VCaP (cell line): Measurements from ENCODE around the gene ZNF778.
"Not testable (repeated sequence)": the region's sequence is repeated elsewhere in the genome, so short reads cannot be mapped to it uniquely, and the experiment has no call there.

Experiments used
- H3K27ac ChIP-seq: fragments of 450-650 bp; 2 replicates; pipeline ENCODE4 v1.5.1; 2017
- TF ChIP-seq, protein P1 (sequence below): fragments of 450-650 bp; conservative IDR thresholded peaks from 2 replicates; pipeline ENCODE4 v1.5.1; 2017; ENCODE audit warnings: mild to moderate bottlenecking, moderate library complexity

The ZNF778 gene

DNA sequence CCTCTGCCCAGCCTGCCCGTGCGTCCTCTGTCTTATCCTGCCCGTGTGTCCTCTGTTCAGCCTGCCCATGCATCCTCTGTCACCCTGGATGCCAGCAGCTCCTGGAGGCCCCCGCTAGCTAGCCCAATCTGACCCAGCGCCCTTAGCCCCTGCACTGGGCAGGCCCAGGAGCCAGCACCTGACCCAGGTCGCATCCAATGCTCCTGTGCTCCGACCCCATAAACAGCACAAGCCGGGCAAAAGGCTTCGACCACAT, 32.9 kb upstream of the ZNF778 start:
- TF ChIP-seq, protein P1, sequence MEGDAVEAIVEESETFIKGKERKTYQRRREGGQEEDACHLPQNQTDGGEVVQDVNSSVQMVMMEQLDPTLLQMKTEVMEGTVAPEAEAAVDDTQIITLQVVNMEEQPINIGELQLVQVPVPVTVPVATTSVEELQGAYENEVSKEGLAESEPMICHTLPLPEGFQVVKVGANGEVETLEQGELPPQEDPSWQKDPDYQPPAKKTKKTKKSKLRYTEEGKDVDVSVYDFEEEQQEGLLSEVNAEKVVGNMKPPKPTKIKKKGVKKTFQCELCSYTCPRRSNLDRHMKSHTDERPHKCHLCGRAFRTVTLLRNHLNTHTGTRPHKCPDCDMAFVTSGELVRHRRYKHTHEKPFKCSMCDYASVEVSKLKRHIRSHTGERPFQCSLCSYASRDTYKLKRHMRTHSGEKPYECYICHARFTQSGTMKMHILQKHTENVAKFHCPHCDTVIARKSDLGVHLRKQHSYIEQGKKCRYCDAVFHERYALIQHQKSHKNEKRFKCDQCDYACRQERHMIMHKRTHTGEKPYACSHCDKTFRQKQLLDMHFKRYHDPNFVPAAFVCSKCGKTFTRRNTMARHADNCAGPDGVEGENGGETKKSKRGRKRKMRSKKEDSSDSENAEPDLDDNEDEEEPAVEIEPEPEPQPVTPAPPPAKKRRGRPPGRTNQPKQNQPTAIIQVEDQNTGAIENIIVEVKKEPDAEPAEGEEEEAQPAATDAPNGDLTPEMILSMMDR, result no peak
- H3K27ac ChIP-seq, result no peak overlapping the region

DNA sequence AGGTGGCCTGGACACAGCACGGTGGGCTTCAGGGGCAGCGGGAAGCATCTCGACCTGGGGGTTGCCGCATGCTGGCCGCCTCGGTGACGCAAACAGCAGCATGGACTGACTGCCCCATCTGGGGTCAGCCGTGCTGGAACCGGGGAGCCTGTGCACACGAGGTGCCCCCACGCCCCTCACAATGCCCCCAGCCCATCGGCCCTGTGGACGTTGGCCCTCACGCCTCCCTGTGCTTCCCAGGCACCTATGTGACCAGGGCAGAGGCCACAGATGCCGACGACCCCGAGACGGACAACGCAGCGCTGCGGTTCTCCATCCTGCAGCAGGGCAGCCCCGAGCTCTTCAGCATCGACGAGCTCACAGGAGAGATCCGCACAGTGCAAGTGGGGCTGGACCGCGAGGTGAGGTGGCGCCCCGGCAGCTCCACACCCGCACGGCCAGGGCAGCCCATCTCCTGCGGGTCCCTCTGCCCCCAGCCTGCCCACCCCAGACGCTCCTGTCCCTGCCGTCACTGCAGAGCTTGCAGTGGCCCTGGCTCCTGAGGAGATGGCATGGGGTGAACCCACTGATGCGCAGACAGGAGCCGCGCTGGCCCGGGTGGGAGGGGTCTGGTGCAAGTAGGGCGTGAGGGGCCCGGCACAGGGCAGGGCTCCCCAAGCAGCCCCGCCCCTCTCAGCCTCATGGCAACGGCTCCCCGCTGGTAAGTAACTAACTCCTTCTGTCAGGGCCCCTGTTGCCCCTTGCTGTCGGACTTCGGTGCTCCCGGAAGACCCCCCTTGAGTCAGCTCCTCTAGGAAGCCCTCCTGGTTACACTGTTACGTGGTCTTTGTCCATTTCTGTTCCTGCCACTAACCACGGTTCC, 32.3 kb upstream of the ZNF778 start:
- no peak overlapping the region for H3K27ac ChIP-seq
- TF ChIP-seq, protein P1, result no peak

DNA sequence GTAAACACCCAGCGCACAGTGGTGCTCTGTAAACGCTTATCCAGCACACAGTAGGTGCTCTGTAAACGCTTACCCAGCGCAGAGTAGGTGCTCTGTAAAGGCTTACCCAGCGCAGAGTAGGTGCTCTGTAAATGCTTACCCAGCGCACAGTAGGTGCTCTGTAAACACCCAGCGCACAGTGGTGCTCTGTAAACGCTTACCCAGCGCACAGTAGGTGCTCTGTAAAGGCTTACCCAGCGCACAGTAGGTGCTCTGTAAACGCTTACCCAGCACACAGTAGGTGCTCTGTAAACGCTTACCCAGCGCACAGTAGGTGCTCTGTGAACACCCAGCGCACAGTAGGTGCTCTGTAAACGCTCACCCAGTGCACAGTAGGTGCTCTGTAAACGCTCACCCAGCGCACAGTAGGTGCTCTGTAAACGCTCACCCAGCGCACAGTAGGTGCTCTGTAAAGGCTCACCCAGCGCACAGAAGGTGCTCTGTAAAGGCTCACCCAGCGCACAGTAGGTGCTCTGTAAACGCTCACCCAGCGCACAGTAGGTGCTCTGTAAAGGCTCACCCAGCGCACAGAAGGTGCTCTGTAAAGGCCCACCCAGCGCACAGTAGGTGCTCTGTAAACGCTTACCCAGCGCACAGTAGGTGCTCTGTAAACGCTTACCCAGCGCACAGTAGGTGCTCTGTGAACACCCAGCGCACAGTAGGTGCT, 31.5 kb upstream of the ZNF778 start:
- not testable (repeated sequence) for H3K27ac ChIP-seq

DNA sequence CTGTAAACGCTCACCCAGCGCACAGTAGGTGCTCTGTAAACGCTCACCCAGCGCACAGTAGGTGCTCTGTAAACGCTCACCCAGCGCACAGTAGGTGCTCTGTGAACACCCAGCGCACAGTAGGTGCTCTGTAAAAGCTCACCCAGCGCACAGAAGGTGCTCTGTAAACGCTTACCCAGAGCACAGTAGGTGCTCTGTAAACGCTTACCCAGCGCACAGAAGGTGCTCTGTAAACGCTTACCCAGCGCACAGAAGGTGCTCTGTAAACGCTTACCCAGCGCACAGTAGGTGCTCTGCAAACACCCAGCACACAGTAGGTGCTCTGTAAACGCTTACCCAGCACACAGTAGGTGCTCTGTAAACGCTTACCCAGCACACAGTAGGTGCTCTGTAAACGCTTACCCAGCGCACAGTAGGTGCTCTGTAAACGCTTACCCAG, 30.9 kb upstream of the ZNF778 start:
- H3K27ac ChIP-seq, result not testable (repeated sequence)

DNA sequence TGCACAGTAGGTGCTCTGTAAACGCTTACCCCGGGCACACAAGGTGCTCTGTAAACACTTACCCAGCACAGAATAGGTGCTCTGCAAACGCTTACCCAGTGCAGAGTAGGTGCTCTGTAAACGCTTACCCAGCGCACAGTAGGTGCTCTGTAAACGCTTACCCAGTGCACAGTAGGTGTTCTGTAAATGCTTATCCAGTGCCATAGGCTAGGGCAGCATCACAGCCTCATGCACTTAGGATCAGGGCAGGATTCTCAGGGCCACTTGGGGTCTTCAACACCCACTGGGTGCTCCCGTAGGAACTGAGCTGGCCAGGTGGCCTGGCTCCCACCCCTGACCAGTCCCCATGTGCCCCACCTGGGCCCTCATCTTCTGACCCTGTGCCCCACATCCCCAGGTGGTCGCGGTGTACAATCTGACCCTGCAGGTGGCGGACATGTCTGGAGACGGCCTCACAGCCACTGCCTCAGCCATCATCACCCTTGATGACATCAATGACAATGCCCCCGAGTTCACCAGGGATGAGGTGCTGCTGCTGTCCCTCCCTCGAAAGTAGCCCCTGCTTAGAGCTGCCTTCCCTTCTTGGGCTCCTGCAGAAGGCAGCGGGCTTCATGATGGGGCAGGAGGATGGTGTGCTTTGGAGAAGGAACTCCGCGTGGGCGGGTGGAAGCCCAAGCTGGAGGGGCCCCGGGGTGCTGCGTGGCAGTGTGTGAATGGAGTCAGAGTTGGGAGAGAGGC, 30.3 kb upstream of the ZNF778 start:
- TF ChIP-seq, protein P1, result no peak

DNA sequence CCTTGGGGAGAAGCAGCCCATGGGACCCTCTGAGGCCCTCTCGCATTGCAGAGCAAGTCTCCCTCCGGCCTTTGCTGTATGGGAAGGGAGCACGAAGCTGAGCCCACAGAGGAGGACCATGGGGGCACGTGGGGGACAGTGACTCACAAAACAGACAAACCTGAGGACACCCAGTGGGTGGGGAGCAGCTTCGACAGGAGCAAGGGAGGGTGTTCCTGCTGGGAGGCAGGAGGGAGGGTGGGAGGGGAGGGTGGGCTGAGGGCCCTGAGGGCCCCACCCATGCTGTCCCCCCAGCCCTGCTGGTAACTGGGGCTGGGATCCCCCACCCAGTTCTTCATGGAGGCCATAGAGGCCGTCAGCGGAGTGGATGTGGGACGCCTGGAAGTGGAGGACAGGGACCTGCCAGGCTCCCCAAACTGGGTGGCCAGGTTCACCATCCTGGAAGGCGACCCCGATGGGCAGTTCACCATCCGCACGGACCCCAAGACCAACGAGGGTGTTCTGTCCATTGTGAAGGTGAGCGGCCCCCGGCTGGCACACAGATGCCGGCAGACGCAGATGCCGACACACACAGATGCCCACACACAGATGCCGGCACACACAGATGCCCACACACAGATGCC, 29.6 kb upstream of the ZNF778 start:
- H3K27ac ChIP-seq, result no peak overlapping the region
- TF ChIP-seq, protein P1, result no peak

More for the DNA sequence above, 30.3 kb upstream of the ZNF778 start:
- H3K27ac ChIP-seq, result no peak overlapping the region

DNA sequence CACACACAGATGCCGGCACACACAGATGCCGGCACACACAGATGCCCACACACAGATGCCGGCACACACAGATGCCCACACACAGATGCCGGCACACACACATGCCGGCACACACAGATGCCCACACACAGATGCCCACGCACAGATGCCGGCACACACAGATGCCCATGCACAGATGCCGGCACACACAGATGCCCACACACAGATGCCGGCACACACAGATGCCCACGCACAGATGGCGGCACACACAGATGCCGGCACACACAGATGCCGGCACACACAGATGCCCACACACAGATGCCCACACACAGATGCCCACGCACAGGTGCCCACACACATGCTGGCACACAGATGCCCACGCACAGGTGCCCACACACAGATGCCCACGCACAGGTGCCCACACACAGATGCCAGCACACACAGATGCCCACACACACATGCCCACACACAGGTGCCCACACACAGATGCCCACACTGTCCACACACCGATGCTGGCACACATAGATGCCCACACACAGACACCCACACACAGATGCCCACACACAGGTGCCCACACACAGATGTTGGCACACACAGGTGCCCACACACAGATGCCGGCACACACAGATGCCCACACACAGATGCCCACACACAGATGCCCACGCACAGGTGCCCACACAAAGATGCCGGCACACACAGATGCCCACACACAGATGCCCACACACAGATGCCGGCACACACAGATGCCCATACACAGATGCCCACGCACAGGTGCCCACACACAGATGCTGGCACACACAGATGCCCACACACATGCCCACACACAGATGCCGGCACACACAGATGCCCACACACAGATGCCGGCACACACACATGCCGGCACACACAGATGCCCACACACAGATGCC, 28.8 kb upstream of the ZNF778 start:
- H3K27ac ChIP-seq, result not testable (repeated sequence)

DNA sequence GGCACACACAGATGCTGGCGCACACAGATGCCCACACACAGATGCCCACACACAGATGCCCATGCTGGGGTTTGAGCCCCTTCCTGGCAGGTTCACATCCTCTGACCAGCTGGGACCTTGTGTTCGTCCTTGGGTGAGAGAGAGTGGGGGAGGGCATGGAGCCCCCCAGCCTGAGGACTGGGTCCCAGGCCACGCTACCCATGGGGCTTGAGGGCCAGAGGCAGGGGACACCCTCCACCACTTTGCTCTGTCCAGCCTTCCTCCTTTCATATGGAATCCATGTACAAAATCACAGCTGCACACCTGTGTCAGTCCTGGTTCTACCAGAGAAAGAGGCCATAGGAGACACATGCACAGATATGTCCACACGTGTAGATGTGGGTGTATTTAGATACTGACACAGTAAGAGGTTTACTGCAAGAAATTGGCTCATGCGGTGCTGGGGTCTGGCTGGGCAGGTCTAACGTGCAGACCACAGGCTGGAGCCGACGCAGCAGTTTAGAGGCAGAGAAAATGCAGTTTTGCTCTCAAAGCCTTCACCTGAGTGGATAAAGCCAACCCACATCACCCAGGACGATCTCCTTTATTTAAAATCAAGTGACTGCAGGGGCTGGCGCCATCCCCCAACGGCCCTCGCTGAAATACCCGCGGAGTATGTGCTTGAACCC, 28.0 kb upstream of the ZNF778 start:
- TF ChIP-seq, protein P1, result no peak
- no peak overlapping the region for H3K27ac ChIP-seq
